Activated T-cell treated with anti-CD3 and anti-CD28 coated beads, Interleukin-2, amount 50 U/mL, for 1 hour (primary cell): ENCODE measurements around the gene COLEC12.

Source experiments
- DNase-seq: peaks from one replicate; pipeline ENCODE4 v3.0.0-alpha.2; 2020

COLEC12 gene

GRCh38 chr18:500632-501405 lies at the start of gene COLEC12:
COLEC12 (minus strand) TSS chr18:500701; CDS start chr18:500514, 187 bp downstream.
- no peak for DNase-seq

GRCh38 chr18:549967-550366 lies 49.5 kb upstream of the COLEC12 start:
- DNase-seq, result no peak

GRCh38 chr18:543447-544078 lies 43.1 kb upstream of the COLEC12 start:
- no peak for DNase-seq

- no peak for DNase-seq
Observed at GRCh38 chr18:533995-534601, 33.6 kb upstream of the COLEC12 start.

GRCh38 chr18:532632-533031 lies 32.1 kb upstream of the COLEC12 start:
- DNase-seq, result no peak

- DNase-seq, result no peak
Observed at GRCh38 chr18:532018-532417, 31.5 kb upstream of the COLEC12 start.

- DNase-seq, result no peak
Observed at GRCh38 chr18:527146-527545, 26.6 kb upstream of the COLEC12 start.

- no peak for DNase-seq
Observed at GRCh38 chr18:526681-527080, 26.2 kb upstream of the COLEC12 start.

- no peak for DNase-seq
Observed at GRCh38 chr18:525036-525797, 24.7 kb upstream of the COLEC12 start.

- no peak for DNase-seq
Observed at GRCh38 chr18:524466-524865, 24.0 kb upstream of the COLEC12 start.

GRCh38 chr18:523561-523960 lies 23.1 kb upstream of the COLEC12 start:
- no peak for DNase-seq

- no peak for DNase-seq
Observed at GRCh38 chr18:519019-519879, 18.7 kb upstream of the COLEC12 start.

- no peak for DNase-seq
Observed at GRCh38 chr18:518081-518480, 17.6 kb upstream of the COLEC12 start.

GRCh38 chr18:515838-516237 lies 15.3 kb upstream of the COLEC12 start:
- DNase-seq, result no peak

- DNase-seq, result no peak
Observed at GRCh38 chr18:515156-515815, 14.8 kb upstream of the COLEC12 start.

- no peak for DNase-seq
Observed at GRCh38 chr18:513826-514530, 13.5 kb upstream of the COLEC12 start.

- no peak for DNase-seq
Observed at GRCh38 chr18:512957-513356, 12.5 kb upstream of the COLEC12 start.

GRCh38 chr18:508835-509234 lies 8.3 kb upstream of the COLEC12 start:
- DNase-seq, result no peak

- no peak for DNase-seq
Observed at GRCh38 chr18:507636-508035, 7.1 kb upstream of the COLEC12 start.

- DNase-seq, result no peak
Observed at GRCh38 chr18:506801-507200, 6.3 kb upstream of the COLEC12 start.

GRCh38 chr18:506264-506663 lies 5.8 kb upstream of the COLEC12 start:
- DNase-seq, result no peak
